ENCODE measurements around the gene SPATA2.

DNA sequence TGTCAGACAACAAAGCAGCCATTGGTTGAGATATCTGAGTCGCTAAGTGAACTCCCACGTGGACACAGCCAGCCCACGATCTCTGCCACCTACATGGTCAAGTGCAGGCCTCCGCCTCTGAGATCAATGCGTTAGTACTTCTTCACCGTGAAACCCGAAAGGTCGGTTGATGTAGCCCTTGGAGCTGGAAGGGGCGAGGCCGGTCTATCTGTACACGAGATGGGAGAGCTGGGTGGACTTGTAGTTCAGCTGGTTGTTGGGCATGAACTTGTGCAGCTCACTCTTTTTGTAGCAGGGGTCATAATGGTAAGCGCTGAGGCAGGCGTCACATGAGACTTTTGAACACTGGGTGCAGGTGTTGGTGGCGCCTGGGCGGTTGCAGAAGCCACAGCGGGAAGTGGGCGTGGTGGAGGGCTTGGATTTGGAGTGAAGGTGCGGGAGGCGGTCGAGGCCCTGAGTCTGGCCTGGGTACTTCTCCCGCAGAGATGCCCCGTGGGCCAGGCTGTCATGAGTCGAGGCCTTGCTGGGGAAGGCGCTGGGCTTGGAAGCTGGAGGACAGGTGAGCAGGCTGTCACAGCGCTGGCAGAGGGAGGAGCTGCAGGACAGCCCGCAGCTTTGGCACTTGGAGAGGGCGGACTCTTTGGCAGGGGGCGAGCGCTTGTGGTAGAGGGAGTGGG is 9.8 kb downstream of the SPATA2 start:
- TF ChIP-seq, protein P1, sequence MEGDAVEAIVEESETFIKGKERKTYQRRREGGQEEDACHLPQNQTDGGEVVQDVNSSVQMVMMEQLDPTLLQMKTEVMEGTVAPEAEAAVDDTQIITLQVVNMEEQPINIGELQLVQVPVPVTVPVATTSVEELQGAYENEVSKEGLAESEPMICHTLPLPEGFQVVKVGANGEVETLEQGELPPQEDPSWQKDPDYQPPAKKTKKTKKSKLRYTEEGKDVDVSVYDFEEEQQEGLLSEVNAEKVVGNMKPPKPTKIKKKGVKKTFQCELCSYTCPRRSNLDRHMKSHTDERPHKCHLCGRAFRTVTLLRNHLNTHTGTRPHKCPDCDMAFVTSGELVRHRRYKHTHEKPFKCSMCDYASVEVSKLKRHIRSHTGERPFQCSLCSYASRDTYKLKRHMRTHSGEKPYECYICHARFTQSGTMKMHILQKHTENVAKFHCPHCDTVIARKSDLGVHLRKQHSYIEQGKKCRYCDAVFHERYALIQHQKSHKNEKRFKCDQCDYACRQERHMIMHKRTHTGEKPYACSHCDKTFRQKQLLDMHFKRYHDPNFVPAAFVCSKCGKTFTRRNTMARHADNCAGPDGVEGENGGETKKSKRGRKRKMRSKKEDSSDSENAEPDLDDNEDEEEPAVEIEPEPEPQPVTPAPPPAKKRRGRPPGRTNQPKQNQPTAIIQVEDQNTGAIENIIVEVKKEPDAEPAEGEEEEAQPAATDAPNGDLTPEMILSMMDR (IDR thresholded peaks at IDR 0.05): no peak
- no peak for TF ChIP-seq ESRRA (IDR thresholded peaks at IDR 0.05; ENCODE audit: borderline replicate concordance, low read length)
- TF ChIP-seq, protein P2, sequence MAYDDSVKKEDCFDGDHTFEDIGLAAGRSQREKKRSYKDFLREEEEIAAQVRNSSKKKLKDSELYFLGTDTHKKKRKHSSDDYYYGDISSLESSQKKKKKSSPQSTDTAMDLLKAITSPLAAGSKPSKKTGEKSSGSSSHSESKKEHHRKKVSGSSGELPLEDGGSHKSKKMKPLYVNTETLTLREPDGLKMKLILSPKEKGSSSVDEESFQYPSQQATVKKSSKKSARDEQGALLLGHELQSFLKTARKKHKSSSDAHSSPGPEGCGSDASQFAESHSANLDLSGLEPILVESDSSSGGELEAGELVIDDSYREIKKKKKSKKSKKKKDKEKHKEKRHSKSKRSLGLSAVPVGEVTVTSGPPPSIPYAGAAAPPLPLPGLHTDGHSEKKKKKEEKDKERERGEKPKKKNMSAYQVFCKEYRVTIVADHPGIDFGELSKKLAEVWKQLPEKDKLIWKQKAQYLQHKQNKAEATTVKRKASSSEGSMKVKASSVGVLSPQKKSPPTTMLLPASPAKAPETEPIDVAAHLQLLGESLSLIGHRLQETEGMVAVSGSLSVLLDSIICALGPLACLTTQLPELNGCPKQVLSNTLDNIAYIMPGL (CRISPR knock-in tag; IDR thresholded peaks at IDR 0.05; ENCODE audit: borderline replicate concordance): no peak
- TF ChIP-seq FOSL2 (IDR thresholded peaks at IDR 0.05): no peak
- TF ChIP-seq FOSL2 (CRISPR knock-in tag; IDR thresholded peaks at IDR 0.05): no peak
- no peak for TF ChIP-seq SMC3 (IDR thresholded peaks at IDR 0.05)
- no peak for TF ChIP-seq POLR2A (IDR thresholded peaks at IDR 0.05; ENCODE audit: low read length)
- TF ChIP-seq JUN (IDR thresholded peaks at IDR 0.05): no peak
- no peak for TF ChIP-seq PHF8 (IDR thresholded peaks at IDR 0.05; ENCODE audit: borderline replicate concordance, low read depth)
- no peak for TF ChIP-seq RFX5 (IDR thresholded peaks at IDR 0.05)
- TF ChIP-seq HOXA7 (CRISPR knock-in tag; IDR thresholded peaks at IDR 0.05): no peak
- TF ChIP-seq, protein P3, sequence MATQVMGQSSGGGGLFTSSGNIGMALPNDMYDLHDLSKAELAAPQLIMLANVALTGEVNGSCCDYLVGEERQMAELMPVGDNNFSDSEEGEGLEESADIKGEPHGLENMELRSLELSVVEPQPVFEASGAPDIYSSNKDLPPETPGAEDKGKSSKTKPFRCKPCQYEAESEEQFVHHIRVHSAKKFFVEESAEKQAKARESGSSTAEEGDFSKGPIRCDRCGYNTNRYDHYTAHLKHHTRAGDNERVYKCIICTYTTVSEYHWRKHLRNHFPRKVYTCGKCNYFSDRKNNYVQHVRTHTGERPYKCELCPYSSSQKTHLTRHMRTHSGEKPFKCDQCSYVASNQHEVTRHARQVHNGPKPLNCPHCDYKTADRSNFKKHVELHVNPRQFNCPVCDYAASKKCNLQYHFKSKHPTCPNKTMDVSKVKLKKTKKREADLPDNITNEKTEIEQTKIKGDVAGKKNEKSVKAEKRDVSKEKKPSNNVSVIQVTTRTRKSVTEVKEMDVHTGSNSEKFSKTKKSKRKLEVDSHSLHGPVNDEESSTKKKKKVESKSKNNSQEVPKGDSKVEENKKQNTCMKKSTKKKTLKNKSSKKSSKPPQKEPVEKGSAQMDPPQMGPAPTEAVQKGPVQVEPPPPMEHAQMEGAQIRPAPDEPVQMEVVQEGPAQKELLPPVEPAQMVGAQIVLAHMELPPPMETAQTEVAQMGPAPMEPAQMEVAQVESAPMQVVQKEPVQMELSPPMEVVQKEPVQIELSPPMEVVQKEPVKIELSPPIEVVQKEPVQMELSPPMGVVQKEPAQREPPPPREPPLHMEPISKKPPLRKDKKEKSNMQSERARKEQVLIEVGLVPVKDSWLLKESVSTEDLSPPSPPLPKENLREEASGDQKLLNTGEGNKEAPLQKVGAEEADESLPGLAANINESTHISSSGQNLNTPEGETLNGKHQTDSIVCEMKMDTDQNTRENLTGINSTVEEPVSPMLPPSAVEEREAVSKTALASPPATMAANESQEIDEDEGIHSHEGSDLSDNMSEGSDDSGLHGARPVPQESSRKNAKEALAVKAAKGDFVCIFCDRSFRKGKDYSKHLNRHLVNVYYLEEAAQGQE (IDR thresholded peaks at IDR 0.05): no peak
